NCI-H1930 (cell line): ENCODE measurements around the gene PSMB9.
"Not testable (repeated sequence)": the region's sequence is repeated elsewhere in the genome, so short reads cannot be mapped to it uniquely, and the experiment has no call there.

Experiments used
- DNase-seq, 2 experiments: peaks; one replicate each; lab custom pipeline; 2025; lab: John Stamatoyannopoulos, UW

The PSMB9 gene

GRCh38 chr6:32853541-32854375, at the start of gene PSMB9, which contains the start of gene TAP1:
PSMB9 (plus strand) TSS chr6:32854192; CDS start chr6:32854230, 38 bp downstream.
TAP1 (minus strand) TSS chr6:32853704; CDS start chr6:32853636, 68 bp downstream.
- peak; percentile 84 to 93 for DNase-seq

GRCh38 chr6:32805404-32805803, 48.6 kb upstream of the PSMB9 start:
- not testable (repeated sequence) for DNase-seq

- no peak for DNase-seq
These were observed 46.9 kb upstream of the PSMB9 start for GRCh38 chr6:32807020-32807580.

DNA sequence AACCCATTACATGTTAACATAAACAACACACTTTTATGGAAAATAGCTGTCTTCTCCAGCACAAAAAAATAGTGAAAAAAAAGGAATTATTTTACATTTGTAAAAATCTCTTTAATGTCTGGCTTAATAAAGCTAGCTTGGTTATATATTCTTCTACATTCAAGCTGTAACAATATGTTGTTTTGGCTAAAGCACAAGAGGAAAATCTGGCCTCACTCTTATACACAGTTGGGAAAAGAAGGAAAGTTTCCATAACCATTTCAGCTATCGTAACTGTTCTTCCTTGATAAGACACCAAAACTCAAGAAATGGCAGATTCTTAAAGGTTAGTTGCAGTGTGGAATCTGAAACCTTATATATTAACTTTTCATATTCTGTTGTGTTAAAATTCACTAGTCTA, 44.8 kb upstream of the PSMB9 start:
- DNase-seq, result no peak

DNA sequence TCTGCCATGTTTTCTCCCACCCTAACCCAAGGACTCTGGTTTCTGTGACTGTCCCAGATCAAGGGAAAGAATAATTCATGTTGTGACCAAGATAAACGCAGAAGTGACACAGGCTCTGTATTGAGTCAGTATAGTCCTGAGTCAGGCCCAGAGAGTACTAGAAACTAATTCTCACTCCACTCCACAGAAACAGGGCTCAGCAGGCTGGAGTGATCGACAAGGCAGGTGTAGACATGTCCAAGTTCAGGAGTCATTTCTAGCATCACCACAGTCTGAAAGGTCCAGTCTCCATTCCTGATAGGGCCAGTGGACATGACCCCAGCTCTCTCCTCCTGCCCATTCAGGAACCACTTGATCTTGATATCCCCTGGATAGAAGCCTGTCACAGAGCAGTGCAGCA, 39.8 kb upstream of the PSMB9 start:
- DNase-seq, result no peak

DNA sequence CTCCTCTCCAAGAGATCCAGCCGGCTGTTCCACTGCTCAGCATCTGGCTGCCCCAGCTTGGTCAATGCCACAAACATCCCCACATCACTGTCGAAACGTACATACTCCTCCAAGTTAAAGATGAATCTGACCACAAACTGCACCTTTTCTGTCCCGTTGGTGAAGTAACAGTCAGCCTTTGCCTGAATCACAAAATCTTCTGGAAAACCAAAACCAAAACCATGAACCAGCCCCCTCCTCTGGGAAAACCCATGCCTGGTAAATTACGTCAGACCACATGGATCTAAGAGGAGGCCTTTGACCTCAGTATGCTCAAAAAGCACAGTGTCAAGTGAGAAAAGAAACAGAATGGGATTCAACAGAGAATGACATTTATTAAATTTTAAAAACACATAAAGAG, 38.9 kb upstream of the PSMB9 start:
- no peak for DNase-seq

- DNase-seq, result no peak
These were observed 38.0 kb upstream of the PSMB9 start for GRCh38 chr6:32815996-32816395.

DNA sequence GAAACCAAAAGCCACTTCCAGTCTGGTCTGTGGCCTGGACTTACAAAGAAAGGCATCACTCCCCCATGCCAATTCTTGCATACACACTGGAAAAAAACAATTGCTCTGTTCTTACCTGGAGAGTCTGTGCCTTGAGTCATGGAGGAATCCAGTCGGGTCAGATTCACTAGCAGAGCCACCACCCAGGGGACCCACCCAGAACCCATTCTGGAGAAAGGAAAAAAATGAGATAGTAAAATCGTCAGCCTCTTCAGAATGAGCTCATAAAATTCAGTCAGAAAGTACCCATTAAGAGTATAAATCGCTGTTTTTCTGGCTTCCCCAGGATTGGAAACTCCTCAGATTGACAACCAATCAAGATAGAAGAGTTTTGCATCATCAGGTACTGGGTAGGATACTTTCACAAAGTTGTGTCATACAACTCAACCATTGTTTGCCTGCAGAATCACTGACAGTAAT, 37.2 kb upstream of the PSMB9 start, which contains the start of gene HLA-DOB:
TSS of gene HLA-DOB (minus strand) at position 257 of the 459 bp plus-strand sequence. CDS start at position 206, 51 bp downstream.
- DNase-seq, result no peak

GRCh38 chr6:32818867-32819266, 35.1 kb upstream of the PSMB9 start:
- DNase-seq, result no peak

DNA sequence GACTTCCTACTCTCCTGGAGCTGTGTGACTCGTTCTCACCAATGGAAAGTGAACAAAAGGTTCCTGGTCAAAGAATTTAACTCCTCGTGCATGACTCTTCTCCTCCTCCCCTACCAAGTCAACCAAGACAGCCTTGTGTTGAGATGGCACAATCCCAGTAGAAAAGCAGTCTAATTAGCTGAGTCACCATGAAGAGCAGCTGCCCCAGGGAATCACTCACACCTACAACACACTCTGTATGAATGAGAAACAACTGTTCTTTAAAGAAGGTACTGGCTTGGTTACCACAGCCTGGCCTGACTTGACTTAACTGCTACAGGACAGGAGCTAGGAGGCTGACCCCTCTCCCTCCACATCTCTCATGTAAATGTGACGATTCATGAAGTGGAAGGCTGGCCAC, 34.3 kb upstream of the PSMB9 start:
- no peak for DNase-seq

- no peak for DNase-seq
These were observed 28.0 kb upstream of the PSMB9 start for GRCh38 chr6:32825966-32826365.

- no peak for DNase-seq
These were observed 27.0 kb upstream of the PSMB9 start for GRCh38 chr6:32827025-32827424.

- no peak for DNase-seq
These were observed 24.5 kb upstream of the PSMB9 start for GRCh38 chr6:32829495-32829894.

GRCh38 chr6:32830017-32830416, 24.0 kb upstream of the PSMB9 start:
- DNase-seq, result no peak

- no peak for DNase-seq
These were observed 23.1 kb upstream of the PSMB9 start for GRCh38 chr6:32830936-32831335.

DNA sequence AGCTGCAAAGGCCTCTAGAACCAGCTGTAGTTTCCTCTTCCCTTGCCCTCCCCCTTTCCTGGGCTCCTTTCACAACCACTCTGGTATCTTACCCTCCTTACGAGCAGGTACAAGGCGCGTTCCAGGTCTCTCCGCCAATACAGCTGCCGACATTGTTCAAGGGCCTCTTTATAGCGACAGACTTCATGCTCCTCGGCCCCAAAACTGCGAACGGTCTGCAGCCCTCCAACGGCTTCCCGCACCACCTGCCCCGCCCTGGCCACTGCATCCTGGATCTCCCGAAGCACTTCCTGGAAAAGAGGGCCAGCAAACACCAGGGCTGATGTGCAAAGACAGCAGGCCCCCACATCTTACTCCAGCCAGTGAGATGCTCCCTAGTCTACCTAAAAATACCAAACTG, 21.5 kb upstream of the PSMB9 start:
- no peak for DNase-seq

DNA sequence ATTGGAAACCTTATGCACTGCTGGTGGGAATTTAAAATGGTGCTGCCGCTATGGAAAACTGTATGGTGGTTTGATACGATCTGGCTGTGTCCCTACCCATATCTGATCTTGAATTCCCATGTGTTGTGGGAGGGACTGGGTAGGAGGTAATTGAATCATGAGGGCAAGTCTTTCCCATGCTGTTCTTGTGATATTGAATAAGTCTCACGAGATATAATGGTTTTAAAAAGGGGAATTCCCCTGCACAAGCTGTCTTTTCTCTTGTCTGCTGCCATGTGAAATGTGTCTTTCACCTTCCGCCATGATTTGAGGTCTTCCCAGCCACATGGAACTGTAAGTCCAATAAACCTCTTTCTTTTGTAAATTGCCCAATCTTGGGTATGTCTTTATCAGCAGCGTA, 20.3 kb upstream of the PSMB9 start:
- no peak for DNase-seq

DNA sequence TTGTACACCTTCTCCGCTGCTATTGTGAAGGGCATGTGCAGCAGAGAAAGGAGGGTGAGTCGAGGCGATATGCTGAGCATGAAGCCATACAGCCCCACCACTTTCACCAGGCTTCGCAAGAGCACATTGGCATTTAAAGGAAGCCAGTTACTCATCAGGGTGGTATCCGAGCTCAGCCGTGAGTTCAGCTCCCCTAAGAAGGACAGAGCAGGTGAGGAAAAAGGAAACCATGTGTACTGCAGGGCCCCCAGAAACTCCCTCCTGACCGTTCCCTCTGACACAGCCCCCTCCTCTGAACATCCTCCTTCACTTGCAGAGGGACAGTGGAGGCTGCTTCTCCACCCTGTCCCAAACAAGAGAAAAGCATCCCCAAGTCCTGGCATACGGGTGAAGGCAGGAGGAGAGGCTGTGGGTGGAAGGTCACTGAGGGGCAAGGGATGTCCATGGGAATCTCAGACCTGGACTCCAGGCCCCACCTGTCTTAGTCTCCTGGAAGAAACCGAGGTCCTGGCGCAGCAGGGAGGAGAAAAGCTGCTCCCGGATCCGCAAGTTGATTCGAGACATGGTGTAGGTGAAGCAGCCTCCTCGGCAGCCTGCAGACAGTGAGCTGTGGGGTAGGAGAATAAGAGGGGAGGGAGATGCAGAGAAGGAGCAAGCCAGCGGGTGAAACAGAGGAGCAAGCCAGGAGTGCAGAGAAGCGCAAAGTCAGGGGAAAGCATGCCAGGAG, 18.7 kb upstream of the PSMB9 start:
- DNase-seq, result no peak

DNA sequence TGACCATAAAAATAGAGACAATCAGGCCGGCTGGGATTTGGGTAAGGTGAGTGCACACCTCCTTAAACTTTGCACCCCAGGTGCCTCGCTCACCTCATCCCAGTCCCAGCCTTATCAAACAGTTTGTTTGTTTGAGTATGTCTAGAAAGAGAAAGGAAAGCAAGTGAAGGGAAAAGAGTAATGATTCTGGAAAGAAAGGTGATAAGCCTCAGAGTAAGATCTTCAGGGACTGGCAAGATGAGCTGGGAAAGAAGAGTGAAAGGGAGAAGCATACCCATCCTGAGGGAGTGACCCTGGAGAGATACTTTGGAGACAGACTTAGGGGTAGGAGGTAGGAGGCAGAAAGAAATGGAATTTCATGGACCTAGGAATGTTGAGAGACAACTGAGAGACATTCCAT, 17.1 kb upstream of the PSMB9 start:
- DNase-seq, result no peak

- DNase-seq, result no peak
These were observed 16.3 kb upstream of the PSMB9 start for GRCh38 chr6:32837651-32838113.

DNA sequence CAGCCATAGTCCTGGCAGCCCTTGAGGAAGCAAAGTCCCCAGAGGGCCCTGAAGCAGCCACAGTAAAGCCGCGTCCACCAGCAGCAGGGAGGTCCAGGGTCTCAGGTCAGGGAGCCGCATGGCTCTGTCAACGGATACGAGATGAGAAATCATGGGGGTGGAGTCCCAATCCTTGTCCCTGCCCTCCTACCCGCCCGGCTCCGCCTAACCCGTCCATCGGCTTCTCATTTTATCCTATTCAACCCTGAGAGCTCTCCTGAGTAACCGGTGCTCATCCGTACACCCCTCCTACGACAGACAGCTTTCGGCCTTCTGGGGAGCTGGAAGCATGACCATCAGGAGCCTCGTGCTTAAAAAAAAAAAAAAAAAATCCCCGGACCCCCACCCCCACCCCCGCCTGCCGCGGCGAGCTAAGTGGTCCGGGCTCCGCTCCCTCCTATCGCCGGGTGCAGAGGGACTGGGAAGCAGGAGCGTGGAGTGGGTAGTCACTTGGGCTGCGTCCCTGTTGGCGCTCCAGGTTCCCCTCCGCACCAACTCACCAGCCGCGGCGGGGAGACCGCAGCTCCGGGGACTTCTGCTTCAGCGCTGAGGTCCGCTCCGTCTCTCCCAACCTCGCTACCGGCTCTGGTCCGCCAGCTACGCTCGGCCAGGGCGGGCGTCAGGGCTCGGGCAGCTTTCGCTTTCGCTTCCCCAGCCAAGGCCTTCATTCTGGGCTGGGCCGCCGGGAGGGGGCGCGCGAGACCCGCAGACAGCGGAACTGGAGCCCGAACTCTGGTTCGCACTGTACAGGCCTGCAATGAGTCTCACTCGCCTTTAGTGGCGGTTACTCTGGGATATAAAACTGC, 15.7 kb upstream of the PSMB9 start, which contains the start of gene TAP2:
TSS of gene TAP2 (minus strand) at position 626 of the 845 bp plus-strand sequence. CDS start at position 120, 506 bp downstream.
- DNase-seq, result peak; percentile 65 to 85
